SK-N-SH (cell line): ENCODE results near the gene GLA. TPM values are rescaled to one million over a fixed set of nuclear protein-coding genes. Genes with fewer than 3 reads are reported as not detected.
A peak's percentile ranks its signal among the peaks of the same experiment; 100 is the strongest.

Source experiments
- CTCF ChIA-PET: fragments of 300-600, 350-600 bp; formaldehyde crosslinking; extraction: SDS; loops from one replicate; lab custom pipeline; 2021; lab: Yijun Ruan, JAX
- POLR2A ChIA-PET: fragments of 350-600 bp; sonication (Branson Sonifier 250); formaldehyde crosslinking; extraction: SDS; loops from one replicate; lab custom pipeline; 2020; ENCODE audit warnings: antibody characterized with exemption, inconsistent platforms; lab: Yijun Ruan, JAX
- DNase-seq: peaks from one replicate; pipeline ENCODE4 v3.0.0; 2012
- H2AFZ ChIP-seq: fragments of 200-600 bp; sonication (generic); 2 replicates; pipeline ENCODE4 v1.8.1; 2016; ENCODE audit warnings: antibody characterized with exemption, mild to moderate bottlenecking, low read depth
- H3F3A ChIP-seq: fragments of 200-600 bp; sonication (generic); replicated peaks from 2 replicates; pipeline ENCODE3; 2016; ENCODE audit warnings: antibody characterized with exemption, mild to moderate bottlenecking; ENCODE audit not compliant: insufficient read depth
- H3K27ac ChIP-seq, 2 experiments: fragments of 200-500 bp in 1 of 2; fragments of 200-600 bp in 1 of 2; sonication (Bioruptor generic) in 1 of 2; sonication (generic), shearing (Covaris generic) in 1 of 2; 2 replicates each; pipeline versions ENCODE4 v1.5.1 to v1.6.1; 2014 to 2016; ENCODE audit warnings: low read depth in 2 of 2, inconsistent platforms in 1 of 2, low read length in 1 of 2, mild to moderate bottlenecking in 1 of 2, mixed read lengths in 1 of 2
- H3K27me3 ChIP-seq: fragments of 200-600 bp; sonication (generic), shearing (Covaris generic); 2 replicates; pipeline ENCODE4 v1.6.1; 2016; ENCODE audit warnings: mixed run types; ENCODE audit not compliant: insufficient read depth
- H3K36me3 ChIP-seq, 2 experiments: fragments of 200-500 bp in 1 of 2; fragments of 200-600 bp in 1 of 2; sonication (Bioruptor generic) in 1 of 2; sonication (generic) in 1 of 2; replicated peaks in 1 of 2; 2 replicates each; pipeline versions ENCODE3 to v1.5.1; 2014 to 2016; ENCODE audit warnings: low read length in 1 of 2, mild to moderate bottlenecking in 1 of 2; ENCODE audit not compliant: insufficient read depth in 2 of 2, control insufficient read depth in 1 of 2
- H3K4me1 ChIP-seq, 2 experiments: fragments of 200-500 bp in 1 of 2; fragments of 200-600 bp in 1 of 2; sonication (Bioruptor generic) in 1 of 2; sonication (generic), shearing (Covaris generic) in 1 of 2; 2 replicates each; pipeline versions ENCODE4 v1.5.1 to v1.6.1; 2014 to 2016; ENCODE audit warnings: low read depth in 1 of 2, low read length in 1 of 2, mixed run types in 1 of 2; ENCODE audit not compliant: insufficient read depth in 2 of 2, control insufficient read depth in 1 of 2
- H3K4me2 ChIP-seq: fragments of 200-600 bp; sonication (generic), shearing (Covaris generic); 2 replicates; pipeline ENCODE4 v1.6.1; 2017; ENCODE audit warnings: mixed run types
- H3K4me3 ChIP-seq, 2 experiments: fragments of 200-500 bp in 1 of 2; fragments of 200-600 bp in 1 of 2; sonication (Bioruptor generic) in 1 of 2; sonication (generic), shearing (Covaris generic) in 1 of 2; 2 replicates each; pipeline versions ENCODE4 v1.5.1 to v1.8.1; 2014 to 2016; ENCODE audit warnings: low read depth in 2 of 2, inconsistent platforms in 1 of 2, low read length in 1 of 2, mild to moderate bottlenecking in 1 of 2, mixed read lengths in 1 of 2, moderate library complexity in 1 of 2
- H3K79me2 ChIP-seq: fragments of 200-600 bp; sonication (generic); 2 replicates; pipeline ENCODE4 v1.8.1; 2017; ENCODE audit warnings: mild to moderate bottlenecking; ENCODE audit not compliant: insufficient read depth
- H3K9ac ChIP-seq: fragments of 200-600 bp; sonication (generic); 2 replicates; pipeline ENCODE4 v1.6.1; 2017; ENCODE audit warnings: mixed run types
- H3K9me2 ChIP-seq: fragments of 200-600 bp; sonication (generic); 2 replicates; pipeline ENCODE4 v1.6.1; 2017; ENCODE audit warnings: mixed run types
- H3K9me3 ChIP-seq: fragments of 200-600 bp; sonication (generic); 2 replicates; pipeline ENCODE4 v1.6.1; 2017; ENCODE audit warnings: mixed run types, mild to moderate bottlenecking, moderate library complexity
- H4K20me1 ChIP-seq: fragments of 200-600 bp; sonication (generic); 2 replicates; pipeline ENCODE4 v1.6.1; 2017; ENCODE audit warnings: mild to moderate bottlenecking, mixed run types; ENCODE audit not compliant: insufficient read depth
- CHD2 ChIP-seq: fragments of 150-350 bp; IDR thresholded peaks from 2 replicates; pipeline ENCODE4 v1.6.1; 2018; ENCODE audit warnings: low read length; ENCODE audit not compliant: partially characterized antibody
- CTCF ChIP-seq: fragments of 200-600 bp; sonication (generic); IDR thresholded peaks from 2 replicates; pipeline ENCODE4 v1.6.1; 2017; ENCODE audit warnings: antibody characterized with exemption, mild to moderate bottlenecking, moderate library complexity
- ELF1 ChIP-seq: IDR thresholded peaks from 2 replicates; pipeline ENCODE4 v1.4.0; 2012
- EZH2phosphoT487 ChIP-seq: fragments of 200-600 bp; sonication (generic); IDR thresholded peaks from 2 replicates; pipeline ENCODE4 v1.6.1; 2017; ENCODE audit warnings: low read depth, mixed run types, mild to moderate bottlenecking, antibody characterized with exemption, moderate library complexity, borderline replicate concordance
- FOSL2 ChIP-seq: IDR thresholded peaks from 2 replicates; pipeline ENCODE4 v1.4.0; 2012; ENCODE audit warnings: low read depth, mild to moderate bottlenecking, moderate library complexity, borderline replicate concordance
- FOXJ3 ChIP-seq: sonication (generic); formaldehyde crosslinking; IDR thresholded peaks from 2 replicates; pipeline ENCODE4 v1.5.1; 2020; ENCODE audit warnings: mild to moderate bottlenecking, missing genetic modification reagents
- FOXM1 ChIP-seq: IDR thresholded peaks from 2 replicates; pipeline ENCODE4 v1.4.0; 2012; ENCODE audit warnings: low read depth, mild to moderate bottlenecking
- GABPA ChIP-seq: IDR thresholded peaks from 2 replicates; pipeline ENCODE4 v1.4.0; 2012; ENCODE audit warnings: low read depth, mild to moderate bottlenecking
- GATA2 ChIP-seq: sonication (generic); formaldehyde crosslinking; IDR thresholded peaks from 2 replicates; pipeline ENCODE4 v1.5.0; 2020; ENCODE audit warnings: mild to moderate bottlenecking, missing genetic modification reagents
- MAX ChIP-seq: IDR thresholded peaks from 2 replicates; pipeline ENCODE4 v1.4.0; 2012; ENCODE audit warnings: low read depth
- MXI1 ChIP-seq: IDR thresholded peaks from 2 replicates; pipeline ENCODE4 v1.6.1; 2012; ENCODE audit warnings: mild to moderate bottlenecking, low read depth, low read length, improper control_type of control experiment
- PBX3 ChIP-seq: IDR thresholded peaks from 2 replicates; pipeline ENCODE4; 2012
- RAD21 ChIP-seq: IDR thresholded peaks from 2 replicates; pipeline ENCODE4 v1.6.1; 2012; ENCODE audit warnings: mild to moderate bottlenecking, low read length
- RCOR1 ChIP-seq: fragments of 150-350 bp; IDR thresholded peaks from 2 replicates; pipeline ENCODE4 v1.6.1; 2017; ENCODE audit warnings: antibody characterized with exemption, low read length
- RXRA ChIP-seq: IDR thresholded peaks from 2 replicates; pipeline ENCODE4 v1.4.0; 2012; ENCODE audit warnings: low read depth, mild to moderate bottlenecking, borderline replicate concordance
- SIN3A ChIP-seq: IDR thresholded peaks from 2 replicates; pipeline ENCODE4 v1.6.1; 2012; ENCODE audit warnings: low read depth, mild to moderate bottlenecking, low read length, moderate library complexity, borderline replicate concordance
- SMC3 ChIP-seq: IDR thresholded peaks from 2 replicates; pipeline ENCODE4 v1.6.1; 2012; ENCODE audit warnings: low read depth, low read length, improper control_type of control experiment
- TAF1 ChIP-seq: IDR thresholded peaks from 2 replicates; pipeline ENCODE4 v1.6.1; 2012; ENCODE audit warnings: low read depth, mild to moderate bottlenecking, low read length, moderate library complexity, borderline replicate concordance
- TEAD4 ChIP-seq: IDR thresholded peaks from 2 replicates; pipeline ENCODE4 v1.4.0; 2012; ENCODE audit warnings: mild to moderate bottlenecking, borderline replicate concordance; ENCODE audit not compliant: insufficient read depth
- USF1 ChIP-seq: IDR thresholded peaks from 2 replicates; pipeline ENCODE4 v1.4.0; 2012; ENCODE audit warnings: low read depth, borderline replicate concordance
- USF2 ChIP-seq: fragments of 150-350 bp; IDR thresholded peaks from 2 replicates; pipeline ENCODE4 v1.6.1; 2017; ENCODE audit warnings: antibody characterized with exemption, low read length, low read depth, borderline replicate concordance
- YY1 ChIP-seq: IDR thresholded peaks from 2 replicates; pipeline ENCODE4 v1.4.0; 2012; ENCODE audit warnings: low read depth, mild to moderate bottlenecking
- WGBS: methylation state at CpG from one replicate; pipeline ENCODE4 v1.1.6; 2017; ENCODE audit warnings: low lambda C conversion rate; 5-methylcytosine and 5-hydroxymethylcytosine counted together
- polyA plus RNA-seq, 3 experiments: library from polyadenylated mRNA; depleted of rRNA; stranded (reverse); fragments of >200 nt; gene quantifications; 2 replicates each; pipeline ENCODE4 v1.2.3, GENCODE V29; 2012

Gene GLA
- polyA plus RNA-seq, 1 of the 3 experiments (the other 2 are of a cell fraction) = 20.4 TPM

GRCh38 chrX:101349193-101349562 is 58.5 kb downstream of the GLA start:
- Histone ChIP-seq H3K9me3 (no peaks in the 10 kb centered on the region), H3K27me3 (peaks cover 12% of the 10 kb centered on the region; the same call in 1 of the 2 replicates), H4K20me1 (no peaks in the 10 kb centered on the region), H3K36me3 (peaks cover 5 to 7% of the 10 kb centered on the region in 2 experiments), H3K27ac (peak overlapping the region in 1 of 2 experiments; percentile 26; a peak in 1 of 4 replicates), H3K9ac (peak overlapping the region; percentile 85), H2AFZ (peak overlapping the region; percentile 80), H3F3A (no peaks in the 10 kb centered on the region), H3K4me1 (no peaks in the 10 kb centered on the region), H3K79me2 (peaks cover 38% of the 10 kb centered on the region), H3K9me2 (no peaks in the 10 kb centered on the region), H3K4me3 (peak overlapping the region; percentile 60 to 82), H3K4me2 (peak overlapping the region; percentile 80)
- ChIA-PET POLR2A (interaction anchor here (2.1 kb wide), 1 partner anchor 42 kb away, joined by 15 read pairs; the partner anchor contains the start of gene RPL36A), CTCF (interaction anchor here (0.9 to 2.4 kb wide), 4 partner anchors 13 to 581 kb away, joined by 3 to 12 read pairs (median 4); partner anchors contain the start of gene RPL36A)
- no peak for DNase-seq
- TF ChIP-seq GABPA (no peak), RXRA (no peak), CTCF (no peak), EZH2phosphoT487 (no peak), CHD2 (no peak), RCOR1 (no peak), FOSL2 (no peak), USF2 (no peak), TEAD4 (no peak)
- WGBS = 34% methylated on average over 4 of the region's 4 CpGs

- ChIA-PET POLR2A (interaction anchor here (0.5 to 2.1 kb wide), 2 partner anchors 23 to 42 kb away, joined by 3 to 15 read pairs; partner anchors contain the start of gene RPL36A), CTCF (interaction anchor here (0.9 to 2.4 kb wide), 2 partner anchors 42 to 580 kb away, joined by 4 to 12 read pairs; partner anchors contain the start of gene RPL36A)
- TF ChIP-seq PBX3 = no peak
- peak; percentile 87 for TF ChIP-seq MAX
- no peak for TF ChIP-seq EZH2phosphoT487
- no peak for TF ChIP-seq FOXJ3 (CRISPR knock-in tag)
- TF ChIP-seq RXRA = no peak
- no peak for TF ChIP-seq SMC3
- TF ChIP-seq ELF1 = peak; percentile 26; the same call in 1 of the 2 replicates
- TF ChIP-seq YY1 = no peak
- TF ChIP-seq SIN3A = 0 out of 2 replicates have a peak, but pooled peaks have one; percentile 27
- TF ChIP-seq FOXM1 = no peak
- peak; percentile 75 for TF ChIP-seq GABPA
- TF ChIP-seq TAF1 = no peak
- TF ChIP-seq MXI1 = peak; percentile 93
- TF ChIP-seq USF1 = peak; percentile 86
- no peak for TF ChIP-seq GATA2 (CRISPR knock-in tag)
- TF ChIP-seq RAD21 = no peak
- TF ChIP-seq FOSL2 = no peak
Measured at GRCh38 chrX:101348452-101349192, 59.1 kb downstream of the GLA start, which contains the start of gene TIMM8A. Gene TIMM8A (minus strand): TSS chrX:101348742. CDS start chrX:101348664, 78 bp downstream.

More at GRCh38 chrX:101348452-101349192, 59.1 kb downstream of the GLA start, which contains the start of gene TIMM8A:
- H3K27ac ChIP-seq = peak within 1 kb of the TSS; percentile 71 to 81
- H2AFZ ChIP-seq = peak within 1 kb of the TSS; percentile 80
- no peaks in the 10 kb centered on the region for H3K9me2 ChIP-seq
- peaks cover 12% of the 10 kb centered on the region; the same call in 1 of the 2 replicates for H3K27me3 ChIP-seq
- H3K4me3 ChIP-seq = peak within 1 kb of the TSS; percentile 60 to 82
- peak within 1 kb of the TSS; percentile 80 for H3K4me2 ChIP-seq
- 8% methylated on average over 35 of the region's 55 CpGs for WGBS
- H3K4me1 ChIP-seq = no peaks in the 10 kb centered on the region
- H4K20me1 ChIP-seq = no peaks in the 10 kb centered on the region
- peaks cover 5 to 7% of the 10 kb centered on the region in 2 experiments for H3K36me3 ChIP-seq
- H3K9ac ChIP-seq = peak within 1 kb of the TSS; percentile 85
- peaks cover 38% of the 10 kb centered on the region for H3K79me2 ChIP-seq
- DNase-seq = peak; percentile 84
- H3F3A ChIP-seq = no peaks in the 10 kb centered on the region
- H3K9me3 ChIP-seq = no peaks in the 10 kb centered on the region
